Measurements from ENCODE around the gene LYST. TPM values are rescaled to one million over a fixed set of nuclear protein-coding genes. Genes with fewer than 3 reads are reported as not detected.
"Not testable (repeated sequence)": the region's sequence is repeated elsewhere in the genome, so short reads cannot be mapped to it uniquely, and the experiment has no call there.

LYST gene
- total RNA-seq, 2 donors from 2014 or later, result 33.5 to 73.0 TPM

DNA sequence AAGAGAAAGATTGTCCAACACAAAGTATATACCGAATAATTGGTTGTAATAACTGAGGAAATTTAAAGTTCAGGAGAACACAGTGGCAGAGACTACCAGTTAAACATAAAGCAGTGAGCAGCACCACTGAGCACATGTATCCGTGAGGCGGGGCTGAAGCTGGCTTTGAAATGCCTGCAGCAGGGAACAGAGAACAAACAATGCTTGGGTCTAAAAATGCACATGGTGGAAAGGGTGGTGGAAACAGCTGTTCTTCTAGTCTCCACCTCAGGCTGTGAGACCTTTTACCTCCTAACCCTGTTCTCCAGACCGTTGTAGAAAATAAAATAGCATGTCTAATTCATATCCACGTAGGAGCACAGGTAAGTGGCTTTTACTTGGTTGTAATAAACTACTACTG lies 209.4 kb downstream of the LYST start:
- H3K36me3 Mint-ChIP-seq, result peaks cover 10 to 17% of the 10 kb centered on the region in 2 donors
- H3K27ac Mint-ChIP-seq, result no peak overlapping the region
- H3K9me3 Mint-ChIP-seq, result peaks cover 5 to 7% of the 10 kb centered on the region in 2 donors
- no peak for DNase-seq (ENCODE audit: low spot score in 2 of 2)
- ATAC-seq, result no peak

DNA sequence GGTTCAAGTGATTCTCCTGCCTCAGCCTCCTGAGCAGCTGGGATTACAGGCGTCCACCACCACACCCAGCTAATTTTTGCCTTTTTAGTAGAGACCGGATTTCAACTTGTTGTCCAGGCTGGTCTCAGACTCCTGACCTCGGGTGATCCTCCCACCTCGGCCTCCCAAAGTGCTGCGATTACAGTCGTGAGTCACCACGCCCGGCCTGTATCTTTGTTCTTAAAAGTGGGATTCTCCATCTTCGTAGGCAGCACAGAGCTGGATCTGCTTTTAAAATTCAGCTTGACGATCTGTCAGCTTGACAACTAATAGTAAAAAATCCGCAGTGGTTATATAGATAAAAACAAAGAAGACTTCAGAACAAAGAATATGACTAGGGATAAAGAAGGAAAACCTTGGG lies 214.3 kb downstream of the LYST start:
- H3K36me3 Mint-ChIP-seq, result peaks cover 16 to 29% of the 10 kb centered on the region in 2 donors
- ATAC-seq (no peak), DNase-seq (ENCODE audit: low spot score in 2 of 2) (no peak)
- peaks cover 5 to 7% of the 10 kb centered on the region in 2 donors for H3K9me3 Mint-ChIP-seq
- no peak overlapping the region for H3K27ac Mint-ChIP-seq

DNA sequence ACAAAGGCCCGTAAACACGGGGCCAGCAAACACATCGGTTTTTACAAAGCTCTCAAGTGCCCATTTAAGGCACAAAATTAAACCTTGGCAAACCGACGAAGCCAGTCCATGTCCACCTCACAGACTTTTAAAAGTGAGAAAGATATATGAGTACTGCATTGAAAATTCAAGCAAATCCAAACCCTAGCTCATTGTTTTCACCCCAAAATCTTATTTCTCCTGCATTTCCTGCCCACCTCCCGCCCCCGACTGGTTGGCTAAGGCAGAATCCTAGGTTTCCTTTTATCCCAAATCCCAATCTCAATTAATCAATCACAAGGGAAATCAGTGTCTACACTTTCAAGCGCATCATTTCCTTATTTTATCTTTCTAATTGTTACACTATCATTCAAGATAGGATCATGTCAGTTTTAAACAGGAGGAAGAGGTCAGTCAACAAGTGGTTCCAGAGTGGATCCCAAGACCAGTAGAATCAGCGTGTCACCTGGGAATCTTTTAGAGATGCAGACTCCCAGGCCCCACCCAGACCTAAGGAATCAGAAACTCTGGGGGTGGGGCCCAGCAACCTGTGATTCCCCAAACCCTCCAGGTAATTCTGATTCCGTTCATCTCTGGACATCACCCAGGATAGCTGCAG lies 215.4 kb downstream of the LYST start:
- H3K36me3 Mint-ChIP-seq, result peaks cover 11 to 29% of the 10 kb centered on the region in 2 donors
- peak overlapping the region in 1 of 2 donors; percentile 1 for H3K27ac Mint-ChIP-seq
- ATAC-seq, result no peak
- H3K9me3 Mint-ChIP-seq, result peaks cover 5 to 7% of the 10 kb centered on the region in 2 donors
- DNase-seq (ENCODE audit: low spot score in 2 of 2), result no peak

DNA sequence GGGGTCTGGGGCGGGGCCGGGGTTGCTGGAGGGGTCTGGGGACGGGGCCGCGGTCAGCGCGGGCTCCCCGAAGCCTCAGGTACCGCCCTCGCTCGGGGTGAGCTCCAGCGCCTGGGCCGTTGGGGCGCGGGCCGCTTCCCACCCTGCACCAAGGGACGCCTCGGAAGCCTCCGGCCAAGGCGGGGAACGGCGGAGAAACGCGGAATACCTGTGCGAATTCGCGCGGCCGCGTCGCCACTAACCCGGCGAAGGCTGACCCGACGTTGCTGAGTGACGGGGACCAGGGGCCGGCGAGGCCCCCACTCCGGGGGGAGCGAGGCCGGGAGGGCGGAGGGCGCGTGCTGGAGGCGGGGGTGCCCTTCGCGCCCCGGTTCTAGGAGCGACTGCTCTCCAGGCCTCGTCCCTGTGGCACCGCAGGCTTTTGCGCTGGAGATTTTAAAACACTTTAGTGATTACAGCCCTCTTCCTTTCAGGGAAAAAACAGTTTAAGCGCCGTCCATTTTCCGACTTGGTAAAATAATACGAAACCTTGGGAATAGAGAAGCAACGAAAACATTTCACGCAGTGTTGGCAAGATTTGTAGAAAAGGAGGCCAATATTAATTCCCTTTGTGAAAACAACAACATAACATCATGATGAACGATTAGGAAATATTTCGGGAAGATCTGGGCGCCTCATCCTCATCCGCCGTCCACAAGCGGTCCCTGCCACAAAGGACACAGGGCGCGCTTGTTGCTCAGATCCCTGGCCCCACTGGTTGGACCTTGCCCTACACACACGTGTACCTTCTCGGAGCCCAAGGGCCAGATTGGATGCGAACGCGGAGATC lies 216.2 kb downstream of the LYST start:
- peaks cover 11 to 29% of the 10 kb centered on the region in 2 donors for H3K36me3 Mint-ChIP-seq
- no peak for DNase-seq (ENCODE audit: low spot score in 2 of 2)
- H3K27ac Mint-ChIP-seq, result no peak overlapping the region
- H3K9me3 Mint-ChIP-seq, result peaks cover 5 to 7% of the 10 kb centered on the region in 2 donors
- ATAC-seq, result peak; percentile 21 to 42

DNA sequence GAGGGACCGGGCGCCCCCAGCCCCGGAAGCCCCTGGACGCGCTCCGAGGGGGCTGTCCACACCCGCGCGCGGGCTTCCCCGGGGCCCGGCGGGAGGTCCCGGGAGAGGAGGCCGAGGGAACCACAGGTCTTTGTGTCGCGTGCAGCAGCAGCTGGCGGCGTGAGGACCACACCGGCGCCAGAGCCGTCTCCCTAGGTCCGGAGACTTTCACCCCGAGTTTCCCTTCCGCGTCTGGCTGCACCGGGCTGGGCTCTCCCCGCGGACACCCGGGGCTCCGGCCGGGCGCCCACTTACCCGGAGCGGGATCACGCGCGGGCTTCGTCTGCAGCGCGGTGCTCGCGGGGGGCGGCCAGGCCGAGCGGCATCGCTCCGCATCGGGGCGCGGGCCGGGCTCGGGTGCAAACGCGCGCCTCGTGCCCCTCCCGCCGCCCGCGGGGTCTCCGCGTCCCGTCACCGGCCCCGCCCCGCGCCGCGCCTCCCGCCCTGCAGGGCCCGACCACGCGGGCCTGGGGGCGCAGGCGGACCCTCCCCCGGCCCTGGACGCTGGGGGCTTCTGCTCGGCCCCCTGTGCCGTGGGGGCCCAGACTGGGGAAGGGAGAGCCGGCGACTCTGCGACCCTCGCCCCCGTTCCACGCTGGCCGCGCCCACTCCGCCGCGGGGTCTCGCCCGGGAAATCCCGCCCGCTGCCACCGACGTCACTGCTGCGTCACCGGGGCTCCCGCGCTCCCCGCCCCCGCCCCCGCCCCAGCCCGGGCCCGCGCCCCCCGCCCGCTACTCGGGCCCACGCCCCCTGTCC lies 217.1 kb downstream of the LYST start, which contains the start of gene GNG4:
Gene GNG4 (minus strand): TSS at position 417 of the 796 bp plus-strand sequence. CDS start 65,946 bp downstream, outside the sequence.
- ATAC-seq (peak; percentile 47 to 65), DNase-seq (ENCODE audit: low spot score in 2 of 2) (no peak)
- H3K36me3 Mint-ChIP-seq, result peaks cover 11 to 29% of the 10 kb centered on the region in 2 donors
- peaks cover 5 to 7% of the 10 kb centered on the region in 2 donors for H3K9me3 Mint-ChIP-seq
- no peak within 1 kb of the TSS for H3K27ac Mint-ChIP-seq

DNA sequence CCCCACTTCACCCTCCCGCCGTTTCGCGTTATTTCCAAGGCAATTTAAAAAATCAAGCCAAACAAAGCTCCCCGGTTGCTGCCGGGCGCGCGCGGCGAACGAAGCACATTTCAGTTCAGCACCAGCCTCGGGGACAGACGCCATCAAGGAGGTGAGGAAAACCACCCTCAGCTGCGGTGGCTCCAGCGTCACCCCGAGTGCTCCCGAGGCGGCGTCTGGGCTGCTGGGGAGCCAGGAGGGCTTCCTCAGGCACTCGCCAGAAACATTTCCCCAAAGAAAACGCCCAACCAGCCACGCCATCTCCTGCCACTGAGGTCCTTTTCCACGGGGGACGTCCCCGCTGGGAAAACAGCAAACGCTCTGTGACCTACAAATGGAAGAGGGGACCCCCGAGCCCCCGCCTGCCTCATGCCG lies 217.7 kb downstream of the LYST start:
- Mint-ChIP-seq H3K27ac (no peak overlapping the region), H3K9me3 (peaks cover 3 to 5% of the 10 kb centered on the region in 2 donors), H3K36me3 (peaks cover 8 to 26% of the 10 kb centered on the region in 2 donors)
- ATAC-seq (peak; percentile 74 to 81), DNase-seq (ENCODE audit: low spot score in 2 of 2) (peak in 1 of 2 donors; percentile 60)

DNA sequence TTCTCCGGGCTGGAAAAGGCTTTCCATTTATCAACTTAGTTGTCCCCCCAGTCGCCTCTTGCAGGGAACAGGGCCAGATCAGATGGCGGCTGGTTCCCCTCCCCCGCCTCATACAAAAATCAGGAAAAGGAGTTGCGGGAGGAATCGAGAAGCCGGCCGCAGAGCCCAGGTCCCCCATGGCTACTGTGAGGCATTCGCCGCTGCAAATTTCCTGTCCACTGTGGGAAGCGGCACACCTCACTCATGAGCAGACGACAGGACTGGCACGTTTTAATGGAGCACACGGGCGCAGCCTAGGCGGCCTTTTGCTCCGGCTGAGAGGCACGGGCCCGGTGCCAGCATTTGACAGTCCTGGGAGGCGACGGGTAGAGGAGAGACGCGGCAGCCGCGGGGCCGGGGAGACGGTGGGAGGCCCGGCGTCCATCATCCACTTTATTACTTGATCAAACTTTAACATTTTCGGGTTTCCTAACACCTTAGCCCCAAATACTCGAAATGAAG lies 218.2 kb downstream of the LYST start:
- Mint-ChIP-seq H3K9me3 (peaks cover 0 to 4% of the 10 kb centered on the region in 2 donors), H3K27ac (no peak overlapping the region), H3K36me3 (peaks cover 6 to 25% of the 10 kb centered on the region in 2 donors)
- ATAC-seq, result peak; percentile 14 to 16
- no peak for DNase-seq (ENCODE audit: low spot score in 2 of 2)

DNA sequence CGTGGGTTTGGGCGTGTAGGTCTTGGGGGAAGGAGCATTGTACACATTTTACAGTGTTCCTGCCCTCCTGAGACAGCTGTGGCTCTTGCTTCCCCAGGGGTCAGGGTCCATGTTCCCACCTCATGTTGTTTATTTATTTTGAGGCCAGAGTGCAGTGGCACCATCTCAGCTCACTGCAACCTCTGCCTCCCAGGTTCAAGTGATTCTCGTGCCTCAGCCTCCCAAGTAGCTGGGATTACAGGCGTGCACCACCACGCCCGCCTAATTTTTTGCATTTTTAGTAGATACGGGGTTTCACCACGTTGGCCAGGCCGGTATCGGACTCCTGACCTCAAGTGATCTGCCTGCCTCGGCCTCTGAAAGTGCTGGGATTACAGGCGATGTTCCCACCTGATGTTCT lies 219.2 kb downstream of the LYST start:
- H3K36me3 Mint-ChIP-seq, result peaks cover 6 to 17% of the 10 kb centered on the region in 2 donors
- not testable (repeated sequence) for H3K9me3 Mint-ChIP-seq; DNase-seq (ENCODE audit: low spot score in 2 of 2); H3K27ac Mint-ChIP-seq; ATAC-seq

DNA sequence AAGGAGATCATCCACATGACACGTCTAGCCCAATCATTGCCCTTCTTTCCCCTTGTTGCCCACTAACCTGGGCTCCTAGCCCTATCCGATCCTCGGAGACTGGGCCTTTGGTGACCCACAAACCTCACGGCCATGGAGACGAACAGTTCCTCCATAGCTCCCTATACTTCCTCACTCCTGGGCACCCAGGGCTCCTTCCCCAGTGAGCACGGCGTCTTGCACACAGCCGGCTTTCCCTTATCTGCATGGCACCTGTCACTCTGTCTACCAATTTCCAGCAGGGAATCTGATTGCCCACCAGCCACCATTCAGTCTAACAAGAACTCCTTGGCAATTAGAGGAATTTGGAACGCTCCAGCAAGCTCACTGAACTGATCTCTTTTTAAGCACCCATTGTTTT lies 220.2 kb downstream of the LYST start:
- no peak overlapping the region for H3K27ac Mint-ChIP-seq
- DNase-seq (ENCODE audit: low spot score in 2 of 2) (no peak), ATAC-seq (no peak)
- peaks cover 6 to 17% of the 10 kb centered on the region in 2 donors for H3K36me3 Mint-ChIP-seq
- H3K9me3 Mint-ChIP-seq, result no peaks in the 10 kb centered on the region

DNA sequence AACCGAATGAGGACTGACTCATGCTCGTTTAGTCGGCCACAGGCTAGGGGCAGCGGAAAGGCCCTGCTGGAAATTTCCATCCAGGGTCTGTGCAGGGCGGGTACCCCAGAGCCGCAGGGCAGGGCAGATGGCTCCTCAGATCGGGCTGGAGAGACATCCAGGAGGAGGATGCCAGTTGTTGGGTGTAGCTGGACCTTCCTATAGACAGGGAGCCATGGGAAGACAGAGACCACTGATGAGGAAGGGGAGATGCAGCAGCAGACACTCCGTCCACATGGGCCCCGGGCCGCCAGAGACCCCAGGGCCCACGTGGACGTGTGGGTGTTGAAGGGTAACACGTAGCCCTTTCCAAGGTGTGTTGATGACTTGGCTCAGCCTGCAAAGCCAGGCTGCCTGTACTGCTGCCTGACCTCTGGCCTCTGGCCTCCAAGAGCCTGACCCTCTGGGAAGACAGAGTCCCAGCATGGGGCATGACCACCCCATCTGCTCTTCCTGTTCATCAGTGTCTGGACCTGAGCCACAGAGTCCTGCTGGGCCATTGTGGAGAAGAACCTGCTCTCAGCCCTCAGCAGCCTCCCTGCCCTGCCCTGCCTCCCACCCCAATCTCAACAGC lies 221.9 kb downstream of the LYST start:
- Mint-ChIP-seq H3K36me3 (peaks cover 6 to 9% of the 10 kb centered on the region in 2 donors), H3K9me3 (no peaks in the 10 kb centered on the region), H3K27ac (no peak overlapping the region)
- ATAC-seq (no peak), DNase-seq (ENCODE audit: low spot score in 2 of 2) (peak in 1 of 2 donors; percentile 50)

DNA sequence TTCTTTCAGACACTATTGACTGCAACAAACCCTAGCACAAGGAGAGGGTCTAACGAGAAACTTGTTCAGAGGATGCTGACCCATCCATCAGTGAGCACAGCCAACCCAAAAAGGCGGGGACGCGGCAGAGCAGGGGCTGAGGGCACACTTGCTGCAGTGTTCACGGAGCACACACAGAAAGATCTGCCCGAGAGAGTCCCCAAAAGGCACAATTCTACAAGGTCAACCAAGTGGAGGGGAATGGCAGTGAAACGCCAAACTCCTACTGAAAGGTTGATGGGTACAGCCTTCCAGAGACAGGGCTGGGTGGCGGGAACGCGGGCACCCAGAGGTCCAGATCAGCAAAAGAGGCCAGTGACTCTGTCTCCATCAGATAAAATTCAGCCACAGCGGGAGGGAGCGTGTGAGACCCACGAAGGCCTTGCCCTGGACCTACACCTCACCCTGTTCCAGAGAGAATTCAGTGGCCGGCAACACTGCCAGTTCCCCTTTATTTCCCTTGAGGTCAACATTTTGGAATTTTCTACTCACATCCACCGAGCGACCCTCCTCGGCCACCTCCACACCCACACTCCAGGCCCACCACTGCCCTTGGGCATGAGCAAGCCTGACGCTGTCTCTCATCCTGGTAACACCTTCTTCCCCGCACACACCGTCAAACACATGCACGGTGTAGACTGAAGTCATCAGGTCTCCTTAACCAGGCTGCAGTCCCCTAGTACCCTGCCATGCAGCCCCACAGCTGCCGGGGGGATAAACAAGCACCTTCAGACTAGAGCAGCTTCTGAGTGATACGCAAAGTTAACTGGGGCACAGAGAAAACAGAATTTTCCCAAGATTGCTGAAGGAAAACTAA lies 222.6 kb downstream of the LYST start:
- ATAC-seq (no peak), DNase-seq (ENCODE audit: low spot score in 2 of 2) (peak in 1 of 2 donors; percentile 43)
- H3K27ac Mint-ChIP-seq, result no peak overlapping the region
- no peaks in the 10 kb centered on the region for H3K9me3 Mint-ChIP-seq
- peaks cover 5 to 8% of the 10 kb centered on the region in 2 donors for H3K36me3 Mint-ChIP-seq

DNA sequence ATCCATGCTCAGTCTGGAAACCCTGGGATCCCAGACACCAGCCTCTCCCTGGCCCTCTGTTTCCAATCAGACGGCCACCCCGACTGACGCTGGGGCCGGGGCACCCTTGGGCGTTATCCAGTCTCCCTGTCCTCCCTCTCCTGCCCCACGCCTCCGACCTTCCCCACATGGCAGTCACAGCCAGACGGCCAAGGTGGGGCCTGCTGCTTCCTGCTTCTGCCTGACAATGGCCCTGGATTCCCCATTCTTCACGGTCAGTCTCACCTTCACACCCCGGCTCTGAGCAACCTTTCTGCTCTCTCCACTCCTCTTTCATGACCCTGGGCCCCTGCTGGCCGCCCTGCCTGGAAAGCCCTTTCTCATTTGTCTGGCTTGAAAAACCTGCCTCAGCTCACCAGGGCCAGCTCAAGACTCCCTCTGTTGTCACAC lies 223.7 kb downstream of the LYST start:
- DNase-seq (ENCODE audit: low spot score in 2 of 2) (no peak), ATAC-seq (no peak)
- Mint-ChIP-seq H3K9me3 (no peaks in the 10 kb centered on the region), H3K36me3 (no peaks in the 10 kb centered on the region), H3K27ac (peak overlapping the region; percentile 51 to 72)

DNA sequence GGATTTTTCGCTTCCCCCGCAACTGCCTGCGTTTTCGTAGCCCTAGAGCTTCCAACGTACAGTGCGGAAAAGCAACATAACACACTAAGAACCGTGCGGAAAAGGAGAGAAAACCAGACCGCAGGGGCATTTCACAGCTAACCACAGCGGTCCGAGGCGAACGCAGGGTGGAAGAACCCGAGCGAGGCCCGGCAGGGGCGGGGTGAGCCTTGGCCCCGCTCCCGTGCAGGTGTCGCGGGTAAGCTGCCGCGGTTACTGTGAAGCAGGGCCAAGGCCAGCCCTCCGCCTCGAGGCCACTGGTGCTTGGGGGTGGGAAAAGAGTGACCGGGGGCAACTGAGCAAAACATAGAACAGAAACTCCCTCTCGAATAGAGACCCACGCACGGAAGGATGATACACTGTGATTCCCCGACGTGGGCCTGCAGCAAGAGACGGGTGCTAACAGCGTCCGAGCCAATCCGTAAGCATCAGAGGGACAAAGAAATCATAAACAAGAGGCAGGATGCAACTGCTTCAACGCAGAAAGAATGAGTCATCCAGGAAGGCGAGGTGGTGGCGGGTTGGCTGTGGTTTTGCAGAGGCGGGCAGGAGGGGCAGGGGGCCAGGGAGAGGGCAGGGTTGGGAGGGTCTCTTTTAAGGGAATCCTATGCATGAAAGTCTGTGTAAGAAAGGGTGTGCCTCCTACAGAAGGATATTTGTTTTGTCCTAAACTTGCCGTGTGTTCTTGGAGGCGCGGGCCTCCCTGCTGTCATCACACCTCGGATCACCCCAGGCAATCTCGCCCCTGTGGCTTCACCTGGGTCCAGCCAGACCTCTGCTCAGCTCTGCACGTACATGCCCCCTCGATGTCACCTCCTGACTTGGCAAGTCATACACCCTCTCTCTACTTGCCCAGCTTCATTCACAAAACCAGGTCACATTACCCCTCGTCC lies 224.4 kb downstream of the LYST start:
- no peaks in the 10 kb centered on the region for H3K9me3 Mint-ChIP-seq
- DNase-seq (ENCODE audit: low spot score in 2 of 2) (peak; percentile 56 to 80), ATAC-seq (peak; percentile 84 to 86)
- H3K36me3 Mint-ChIP-seq, result no peaks in the 10 kb centered on the region
- H3K27ac Mint-ChIP-seq, result peak overlapping the region; percentile 72 to 90

DNA sequence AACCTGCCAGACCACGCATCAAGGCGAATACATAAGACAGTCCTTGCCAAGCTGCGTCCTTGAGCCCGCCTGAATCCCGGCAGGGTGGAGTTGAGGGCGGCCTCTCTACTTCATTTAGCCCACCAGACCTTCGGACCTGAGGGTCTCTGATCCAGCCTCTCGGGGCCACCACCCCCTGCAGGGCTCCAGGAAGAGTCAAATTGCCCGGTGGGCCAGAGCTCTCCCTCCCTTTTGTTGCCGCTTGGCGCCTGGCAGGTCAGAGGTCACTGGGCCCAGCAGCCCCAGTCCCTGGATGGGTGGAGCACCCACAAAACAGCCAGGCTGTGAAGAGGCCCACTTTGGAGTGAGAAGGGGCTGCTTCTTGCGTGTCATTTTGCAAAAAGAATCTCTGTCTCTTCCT lies 226.1 kb downstream of the LYST start:
- Mint-ChIP-seq H3K9me3 (no peaks in the 10 kb centered on the region), H3K27ac (no peak overlapping the region), H3K36me3 (no peaks in the 10 kb centered on the region)
- DNase-seq (ENCODE audit: low spot score in 2 of 2) (no peak), ATAC-seq (no peak)

All from activated naive CD4-positive, alpha-beta T cell treated with anti-CD3 and anti-CD28 coated beads, Interleukin-2, amount 50 U/mL, for 72 hours (primary cell).